Osteoblast (primary cell): Measurements from ENCODE around the gene FOXL2NB. TPM values are rescaled to one million over a fixed set of nuclear protein-coding genes. Genes with fewer than 3 reads are reported as not detected.

Experiments
- DNase-seq: peaks from one replicate; pipeline ENCODE4 v3.0.0; 2011; ENCODE audit warnings: low spot score, mixed read lengths; ENCODE audit not compliant: insufficient read length; ENCODE audit errors: missing footprints
- H2AFZ ChIP-seq: 2 replicates; pipeline ENCODE4 v1.6.0; 2011; ENCODE audit warnings: mild to moderate bottlenecking, low read length
- H3K27ac ChIP-seq: 2 replicates; pipeline ENCODE4 v1.5.1; 2011; ENCODE audit warnings: mild to moderate bottlenecking, low read depth, low read length, moderate library complexity
- H3K27me3 ChIP-seq: 2 replicates; pipeline ENCODE4 v1.6.0; 2012; ENCODE audit warnings: mild to moderate bottlenecking, control low read depth, inconsistent platforms, low read length, moderate library complexity; ENCODE audit not compliant: insufficient read depth
- H3K36me3 ChIP-seq: 2 replicates; pipeline ENCODE4 v1.5.1; 2011; ENCODE audit warnings: mild to moderate bottlenecking, low read length, control low read depth, moderate library complexity; ENCODE audit not compliant: insufficient read depth
- H3K4me1 ChIP-seq: 2 replicates; pipeline ENCODE4 v1.5.1; 2011; ENCODE audit warnings: mild to moderate bottlenecking, low read length, control low read depth, moderate library complexity; ENCODE audit not compliant: insufficient read depth
- H3K4me2 ChIP-seq: 2 replicates; pipeline ENCODE4 v1.6.0; 2011; ENCODE audit warnings: mild to moderate bottlenecking, low read length; ENCODE audit not compliant: insufficient read depth
- H3K4me3 ChIP-seq: fragments of 200-600 bp; sonication (generic); 3 replicates; pipeline ENCODE4 v1.5.1; 2012; ENCODE audit warnings: mild to moderate bottlenecking, low read length, inconsistent platforms; ENCODE audit not compliant: insufficient read depth
- H3K79me2 ChIP-seq: 2 replicates; pipeline ENCODE4 v1.6.0; 2012; ENCODE audit warnings: mild to moderate bottlenecking, low read length, control low read depth, inconsistent platforms; ENCODE audit not compliant: insufficient read depth
- H3K9me3 ChIP-seq: 2 replicates; pipeline ENCODE4 v1.5.1; 2011; ENCODE audit warnings: low read depth, low read length, control low read depth
- H4K20me1 ChIP-seq: 2 replicates; pipeline ENCODE4 v1.6.0; 2012; ENCODE audit warnings: mild to moderate bottlenecking, low read length, control low read depth; ENCODE audit not compliant: insufficient read depth
- CTCF ChIP-seq: IDR thresholded peaks from 2 replicates; pipeline ENCODE4 v1.5.1; 2011; ENCODE audit warnings: mild to moderate bottlenecking, low read depth, low read length, moderate library complexity; ENCODE audit errors: extremely low read depth
- total RNA-seq: library from RNA; depleted of rRNA; stranded (reverse); fragments of >200 nt; gene quantifications from 2 replicates; pipeline ENCODE4 v1.2.3, GENCODE V29; 2012

Gene FOXL2NB
- total RNA-seq, 1 donor, result 0.36 TPM

- Histone ChIP-seq H3K27me3 (no peaks in the 10 kb centered on the region), H4K20me1 (no peaks in the 10 kb centered on the region), H3K27ac (no peak overlapping the region), H3K79me2 (no peaks in the 10 kb centered on the region), H3K9me3 (no peaks in the 10 kb centered on the region), H3K4me1 (peaks cover 11% of the 10 kb centered on the region), H3K4me2 (no peak overlapping the region), H2AFZ (no peak overlapping the region), H3K36me3 (no peaks in the 10 kb centered on the region), H3K4me3 (no peak overlapping the region)
- TF ChIP-seq CTCF, result no peak
- no peak for DNase-seq
Observed at GRCh38 chr3:138901567-138901966, 45.5 kb upstream of the FOXL2NB start.

GRCh38 chr3:138902171-138902570 lies 44.8 kb upstream of the FOXL2NB start:
- DNase-seq, result no peak
- Histone ChIP-seq H3K4me1 (peaks cover 11% of the 10 kb centered on the region), H3K27ac (no peak overlapping the region), H2AFZ (no peak overlapping the region), H3K36me3 (no peaks in the 10 kb centered on the region), H3K79me2 (no peaks in the 10 kb centered on the region), H3K27me3 (no peaks in the 10 kb centered on the region), H3K4me3 (no peak overlapping the region), H3K4me2 (no peak overlapping the region), H4K20me1 (no peaks in the 10 kb centered on the region), H3K9me3 (no peaks in the 10 kb centered on the region)
- no peak for TF ChIP-seq CTCF

GRCh38 chr3:138907539-138907938 lies 39.5 kb upstream of the FOXL2NB start:
- DNase-seq, result no peak
- Histone ChIP-seq H2AFZ (no peak overlapping the region), H4K20me1 (no peaks in the 10 kb centered on the region), H3K4me1 (no peaks in the 10 kb centered on the region), H3K27ac (no peak overlapping the region), H3K4me2 (no peak overlapping the region), H3K36me3 (no peaks in the 10 kb centered on the region), H3K4me3 (no peak overlapping the region), H3K9me3 (no peaks in the 10 kb centered on the region), H3K27me3 (no peaks in the 10 kb centered on the region), H3K79me2 (no peaks in the 10 kb centered on the region)
- no peak for TF ChIP-seq CTCF

- Histone ChIP-seq H3K27ac (no peak overlapping the region), H3K4me2 (no peak overlapping the region), H3K9me3 (no peaks in the 10 kb centered on the region), H3K4me1 (no peaks in the 10 kb centered on the region), H2AFZ (no peak overlapping the region), H3K79me2 (no peaks in the 10 kb centered on the region), H3K27me3 (no peaks in the 10 kb centered on the region), H4K20me1 (no peaks in the 10 kb centered on the region), H3K36me3 (no peaks in the 10 kb centered on the region), H3K4me3 (no peak overlapping the region)
- DNase-seq, result no peak
- TF ChIP-seq CTCF, result no peak
Observed at GRCh38 chr3:138908846-138909245, 38.2 kb upstream of the FOXL2NB start.
